Stimulated activated CD8-positive, alpha-beta memory T cell treated with anti-CD3 and anti-CD28 coated beads, Interleukin-12 subunit alpha, Interleukin-12 subunit beta, amount 100 ng/mL, for 4 hours (primary cell): Measurements from ENCODE around the gene SLC24A3.

Source experiments
- DNase-seq: peaks from one replicate; pipeline ENCODE4 v3.0.0-alpha.2; 2020; ENCODE audit warnings: low read depth

Gene SLC24A3

GRCh38 chr20:19546648-19547047, 334.2 kb downstream of the SLC24A3 start:
- no peak for DNase-seq

- DNase-seq: no peak
Observed at GRCh38 chr20:19547547-19547946, 335.1 kb downstream of the SLC24A3 start.

DNA sequence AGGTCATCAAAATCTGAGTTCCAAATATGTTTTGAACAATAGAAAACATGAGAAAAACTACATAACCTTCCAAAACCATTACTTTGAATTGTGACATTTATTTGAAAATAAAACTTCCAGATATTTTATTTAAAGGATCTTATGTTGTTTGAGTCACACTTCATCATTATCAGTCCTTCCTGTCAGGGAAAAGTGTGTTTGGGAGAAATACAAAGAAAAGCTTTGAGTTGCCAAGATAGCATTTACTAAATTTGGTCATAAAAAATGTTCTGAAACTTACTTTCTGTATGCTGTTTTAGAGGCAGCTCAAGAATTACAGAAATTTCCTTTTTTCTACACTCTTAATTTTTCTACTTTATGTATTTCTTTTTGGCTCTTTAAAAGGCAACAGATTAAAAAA, 337.5 kb downstream of the SLC24A3 start:
- no peak for DNase-seq

DNA sequence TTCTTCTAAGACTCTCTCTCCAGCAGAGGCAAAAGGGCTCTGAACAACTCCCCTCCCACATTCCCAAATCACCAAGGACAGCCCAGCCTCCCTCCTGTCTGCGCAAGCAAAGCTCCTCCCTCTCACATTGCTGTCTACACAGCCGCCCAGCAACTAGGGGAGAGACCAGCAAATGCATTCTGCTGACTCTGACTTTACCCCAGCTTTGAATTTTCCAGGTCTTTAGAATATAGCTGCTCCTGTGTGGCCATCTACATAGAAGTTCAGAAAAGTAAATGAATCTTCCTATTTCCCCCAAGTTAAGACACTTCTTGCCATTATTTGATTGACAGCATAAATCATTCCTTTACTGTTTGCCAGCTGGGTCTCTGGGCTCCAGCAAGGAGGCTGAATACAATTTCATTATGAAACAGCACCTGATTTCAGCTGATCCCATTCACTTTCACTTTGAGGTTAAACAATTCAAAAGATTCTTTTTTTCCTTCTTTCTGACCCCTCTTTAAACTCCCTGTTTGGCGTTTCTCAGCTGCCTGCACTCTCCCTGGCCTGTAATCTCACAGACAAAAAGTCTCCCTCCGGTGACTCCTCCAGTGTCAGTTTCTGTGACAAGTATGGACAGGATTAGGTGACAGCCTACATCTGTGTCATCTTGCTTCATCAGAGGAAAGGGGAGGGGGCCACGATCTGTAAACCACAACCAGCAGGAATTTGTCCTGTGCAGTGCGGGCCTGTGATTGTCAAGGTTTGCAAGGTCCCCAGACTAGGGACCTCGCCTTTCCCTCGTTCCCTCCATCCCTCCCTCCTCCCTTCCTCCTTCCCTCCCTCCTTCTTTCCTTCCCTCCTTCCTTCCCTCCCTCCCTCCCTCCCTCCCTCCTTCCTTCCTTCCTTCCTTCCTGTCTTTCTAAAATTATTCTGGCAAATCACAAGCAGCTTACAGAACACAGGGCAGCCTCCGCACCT, 340.1 kb downstream of the SLC24A3 start:
- no peak for DNase-seq

GRCh38 chr20:19554666-19555065, 342.2 kb downstream of the SLC24A3 start:
- no peak for DNase-seq

- DNase-seq: no peak
Observed at GRCh38 chr20:19555726-19556125, 343.3 kb downstream of the SLC24A3 start.

DNA sequence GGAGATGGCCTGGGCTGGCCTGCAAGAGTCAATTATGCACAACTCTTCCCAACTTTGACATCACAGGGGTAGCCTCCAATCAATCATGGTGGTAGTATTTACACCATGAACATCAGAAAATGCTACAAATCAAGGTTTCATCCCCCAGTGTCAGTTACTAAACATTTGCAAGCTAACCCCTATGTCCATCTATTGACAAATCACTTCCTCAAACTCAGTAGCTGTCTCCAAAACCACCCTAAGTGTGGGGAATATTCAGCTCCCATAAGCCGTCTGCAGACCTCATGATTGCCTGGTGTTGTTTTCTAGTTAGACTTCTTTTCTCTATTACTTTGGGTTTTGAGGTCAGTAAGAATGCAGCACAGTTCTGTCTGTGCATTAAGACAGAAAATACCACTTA, 344.8 kb downstream of the SLC24A3 start:
- DNase-seq: no peak

DNA sequence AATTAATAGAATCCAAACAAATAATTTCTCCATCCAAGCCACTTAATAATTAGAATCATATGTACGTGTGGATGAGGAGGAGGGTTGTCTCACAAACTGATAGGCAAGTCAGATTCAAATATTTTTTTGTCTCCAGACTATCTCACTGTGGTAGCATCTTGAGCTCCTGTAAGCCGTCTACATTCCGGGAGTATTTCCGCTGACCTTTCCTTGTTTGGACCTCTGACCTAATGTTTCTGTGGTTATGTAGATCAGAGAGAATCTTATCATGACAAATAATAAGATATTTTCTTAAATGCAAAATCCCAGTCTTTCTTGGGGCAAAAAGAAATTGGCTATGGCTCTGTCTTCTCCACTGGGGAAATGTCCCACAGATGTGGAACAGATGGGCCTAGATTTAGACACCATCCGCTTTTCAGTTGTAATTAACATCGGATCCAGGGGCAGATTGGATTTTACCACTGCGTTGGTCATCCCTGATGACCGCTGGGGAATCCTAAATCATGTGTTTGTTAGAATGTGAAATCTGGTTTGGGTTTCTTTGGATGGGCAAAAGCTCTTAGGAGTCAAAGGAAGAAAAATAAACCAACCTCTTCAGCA, 348.5 kb downstream of the SLC24A3 start:
- no peak for DNase-seq

- no peak for DNase-seq
Observed at GRCh38 chr20:19562426-19562825, 350.0 kb downstream of the SLC24A3 start.

- no peak for DNase-seq
Observed at GRCh38 chr20:19564261-19564660, 351.8 kb downstream of the SLC24A3 start.

DNA sequence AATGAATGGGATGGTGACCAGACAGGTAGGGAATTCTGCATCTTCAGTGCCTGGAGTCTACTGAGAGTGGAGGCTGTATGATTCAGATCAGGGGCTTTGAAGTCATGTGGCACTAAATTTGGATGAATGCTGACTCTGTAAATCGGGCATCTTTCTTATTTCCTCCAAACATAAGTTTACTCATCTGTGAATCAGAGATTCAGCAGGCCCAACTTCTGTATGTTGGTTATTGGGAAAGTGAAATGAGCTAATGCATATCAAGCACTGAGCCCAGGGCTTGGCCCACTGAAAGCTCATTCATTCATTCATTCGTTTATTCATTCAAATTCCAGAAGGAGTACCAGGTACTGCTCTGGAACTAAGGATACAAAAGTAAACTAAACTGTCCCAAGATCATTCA, 353.3 kb downstream of the SLC24A3 start:
- no peak for DNase-seq

- no peak for DNase-seq
Observed at GRCh38 chr20:19566226-19566945, 353.9 kb downstream of the SLC24A3 start.

GRCh38 chr20:19568128-19568527, 355.7 kb downstream of the SLC24A3 start:
- no peak for DNase-seq

DNA sequence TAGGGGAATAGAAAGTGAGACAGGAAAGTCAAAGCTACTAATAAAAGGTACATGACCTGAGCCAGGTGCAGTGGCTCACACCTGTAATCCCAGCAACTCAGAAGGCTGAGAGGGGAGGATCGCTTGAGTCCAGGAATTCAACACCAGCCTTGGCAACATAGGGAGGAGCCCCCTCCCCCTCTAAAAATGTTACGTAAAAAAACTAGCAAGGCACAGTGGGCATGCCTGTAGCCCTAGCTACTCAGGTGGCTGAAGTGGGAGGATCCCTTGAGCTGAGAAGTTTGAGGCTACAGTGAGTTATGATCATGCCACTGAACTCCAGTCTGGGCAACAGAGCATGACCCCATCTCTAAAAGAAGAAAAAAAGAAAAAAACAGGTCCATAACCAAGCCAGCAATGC, 359.6 kb downstream of the SLC24A3 start:
- no peak for DNase-seq

- DNase-seq: no peak
Observed at GRCh38 chr20:19577692-19578091, 365.2 kb downstream of the SLC24A3 start.

DNA sequence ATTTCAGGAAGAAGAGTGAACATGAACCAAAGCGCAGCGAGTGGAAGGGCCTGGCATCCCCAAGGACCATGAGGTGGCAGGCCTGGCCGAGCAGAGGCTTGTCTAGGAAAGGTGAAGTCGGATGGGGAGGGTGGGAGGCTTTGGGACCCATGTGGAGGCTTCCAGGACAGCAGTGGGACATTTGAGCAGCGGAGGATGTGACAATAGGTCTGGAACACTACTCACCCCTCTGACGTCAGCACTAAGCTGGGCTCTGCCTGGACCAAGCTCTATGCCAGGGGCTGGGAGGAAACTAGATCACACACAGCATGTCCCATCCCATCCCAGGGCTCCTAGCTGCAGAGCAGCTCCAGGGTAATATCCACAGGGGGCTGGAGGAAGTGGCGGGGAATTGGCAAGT, 370.3 kb downstream of the SLC24A3 start:
- DNase-seq: no peak

- no peak for DNase-seq
Observed at GRCh38 chr20:19583532-19584175, 371.2 kb downstream of the SLC24A3 start.

GRCh38 chr20:19588241-19588640, 375.8 kb downstream of the SLC24A3 start:
- DNase-seq: no peak

GRCh38 chr20:19588732-19589131, 376.3 kb downstream of the SLC24A3 start:
- DNase-seq: no peak

DNA sequence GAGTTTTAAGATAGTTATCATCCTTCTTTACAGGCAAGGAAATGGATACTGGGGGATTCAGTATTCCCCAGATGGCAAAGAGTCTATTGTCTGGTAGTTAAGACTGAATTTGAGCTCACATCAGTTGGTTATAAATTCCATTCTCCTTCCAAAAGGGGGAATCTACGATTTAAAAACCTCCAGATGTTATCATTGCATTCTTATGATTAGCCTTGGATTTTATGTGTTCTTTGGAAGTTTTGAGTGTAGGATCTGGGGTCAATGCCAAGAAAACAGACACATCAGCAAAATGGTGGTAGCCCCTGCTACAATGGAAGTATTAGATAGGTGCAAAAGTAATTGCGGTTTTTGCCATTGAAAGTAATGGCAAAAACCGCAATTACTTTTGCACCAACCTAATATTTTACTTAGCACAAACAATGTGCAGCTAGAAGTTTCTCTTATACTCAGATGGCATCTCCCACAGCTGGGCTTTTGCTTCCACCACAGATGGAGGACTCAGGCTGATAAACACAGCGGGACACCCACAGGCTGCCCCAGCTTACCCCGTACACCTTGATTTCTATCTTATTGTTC, 377.4 kb downstream of the SLC24A3 start:
- DNase-seq: no peak

DNA sequence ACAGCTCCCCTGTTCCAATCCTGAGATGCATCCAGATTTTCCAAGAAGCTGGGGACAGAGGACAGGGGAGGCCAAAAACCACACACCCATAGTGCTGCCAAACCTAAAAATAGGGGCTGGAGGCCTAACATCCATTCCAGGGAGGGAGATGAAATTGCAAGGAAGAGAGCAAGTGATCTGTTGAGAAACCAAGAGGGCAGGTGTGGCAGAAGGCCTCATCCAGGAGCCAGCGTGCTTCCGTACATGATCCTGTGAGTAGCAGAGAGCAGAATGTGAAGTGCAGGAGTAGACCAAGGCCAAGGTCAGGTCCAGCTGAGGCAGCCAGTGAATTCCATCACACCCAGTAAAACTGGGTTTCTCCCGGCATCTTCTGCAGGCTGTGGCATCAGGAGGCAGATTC, 377.9 kb downstream of the SLC24A3 start:
- no peak for DNase-seq

DNA sequence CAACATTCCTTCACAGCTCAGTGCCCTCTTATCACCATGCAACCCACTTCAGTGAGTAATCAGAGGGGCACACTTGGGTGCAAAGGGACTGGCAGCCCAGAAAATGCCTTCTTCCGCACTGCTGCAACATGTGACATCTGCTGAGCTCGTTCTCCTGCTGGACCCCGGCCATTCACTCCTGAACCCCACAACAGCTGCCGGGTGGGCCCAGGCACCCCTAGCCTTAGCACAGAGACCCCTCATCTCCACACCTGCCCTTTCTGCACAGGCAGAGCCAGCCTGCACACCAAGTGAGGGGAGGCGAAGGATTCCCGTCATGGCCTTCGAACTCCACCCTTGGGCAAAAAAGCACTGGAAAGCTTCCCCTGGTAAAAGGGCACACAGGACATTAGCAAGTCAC, 381.3 kb downstream of the SLC24A3 start:
- no peak for DNase-seq
